Heart right ventricle (tissue), 16 donors: ENCODE data around the gene DCTN4. TPM values are rescaled to one million over a fixed set of nuclear protein-coding genes. Genes with fewer than 3 reads are reported as not detected.

Experiments
- ATAC-seq, 8 donors: fragments of 200-7000 bp; cut with Tn5 transposase; one replicate each; pipeline ENCODE4 v1.9.1; 2020; ENCODE audit warnings: mild to moderate bottlenecking in 8 of 8, moderate library complexity in 8 of 8, moderate number of reproducible peaks in 1 of 8
- DNase-seq, 2 donors: peaks; one replicate each; pipeline ENCODE4 v3.0.0-alpha.2; 2020
- H3K27ac ChIP-seq, 10 donors: fragments of 200-600 bp; sonication (generic) in 2 of 10; one replicate each; pipeline versions ENCODE4 v1.5.0 to v1.8.0; 2020 to 2022; ENCODE audit warnings: mild to moderate bottlenecking in 3 of 10
- H3K27me3 ChIP-seq, 7 donors: fragments of 200-600 bp; one replicate each; pipeline ENCODE4 v1.8.0; 2021 to 2022; ENCODE audit warnings: mild to moderate bottlenecking in 2 of 7
- H3K36me3 ChIP-seq, 9 donors: fragments of 200-600 bp; sonication (generic) in 1 of 9; one replicate each; pipeline versions ENCODE4 v1.5.0 to v1.8.0; 2020 to 2022; ENCODE audit warnings: mild to moderate bottlenecking in 2 of 9
- H3K4me1 ChIP-seq, 9 donors: fragments of 200-600 bp; sonication (generic) in 1 of 9; one replicate each; pipeline versions ENCODE4 v1.5.0 to v1.8.0; 2020 to 2022; ENCODE audit warnings: mild to moderate bottlenecking in 4 of 9
- H3K4me3 ChIP-seq, 10 donors: fragments of 200-600 bp; sonication (generic) in 2 of 10; one replicate each; pipeline versions ENCODE4 v1.5.0 to v1.8.0; 2020 to 2022; ENCODE audit warnings: mild to moderate bottlenecking in 7 of 10, moderate library complexity in 2 of 10
- H3K9me3 ChIP-seq, 11 donors: fragments of 200-600 bp in 10 of 11; sonication (generic) in 2 of 11; one replicate each; pipeline versions ENCODE4 v1.5.0 to v1.8.0; 2013 to 2022; ENCODE audit warnings: mild to moderate bottlenecking in 2 of 11, control low read depth in 1 of 11, moderate library complexity in 1 of 11
- CTCF ChIP-seq, 9 donors: fragments of 200-600 bp; sonication (generic) in 2 of 9; IDR thresholded peaks; one replicate each; pipeline versions ENCODE4 v1.5.0 to v1.8.0; 2021 to 2022; ENCODE audit warnings: antibody characterized with exemption in 9 of 9, mild to moderate bottlenecking in 5 of 9, moderate library complexity in 1 of 9
- WGBS, 2 donors: extraction: QIAGEN DNeasy Blood & Tissue Kit; methylation state at CpG; one replicate each; pipeline ENCODE4 v1.1.7; 2013; ENCODE audit warnings: inconsistent platforms in 1 of 2; 5-methylcytosine and 5-hydroxymethylcytosine counted together
- intact Hi-C, 10 donors: fragments of 100-400 bp; cut with DNase I; formaldehyde crosslinking; loops; one replicate each; pipeline versions ENCODE4 v1.11.1 to v1.14.2; 2022
- polyA plus RNA-seq, 2 donors: library from polyadenylated mRNA; stranded (reverse); fragments of 200-250 nt; gene quantifications; one replicate each; pipeline ENCODE4 v1.2.3, GENCODE V29; 2013
- total RNA-seq, 10 donors: library from RNA; stranded (reverse); fragmentation: NEBNext Ultra II Directional in 3 of 10; extraction: Animal tissue kit (Norgen Biotek cat#: 25700) in 3 of 10; gene quantifications; one replicate each; pipeline versions ENCODE4 v1.2.1 to v1.2.4, GENCODE V29; 2021 to 2023
- donor health status: Arrhythmogenic right ventricular cardiomyopathy.
- donor health status: ischemic (EF 13 %, LVEDD 7.1; RV severe dilation, severe dysfunction).
- donor health status: healthy with polysubstance abuse.
- donor health status: DM: no; HTN: yes; CAD: no.
- donor health status: DM: no; HTN: no; CAD: no.
- donor health status: ischemic (EF 25% LVEDD 6.9; RV normal size, moderate dysfunction).
- donor health status: ischemic (EF 25% LVEDD 5.7; RV mildly dilated, moderate dysfunction).
- donor health status: healthy.
- donor health status: DM: yes; HTN: yes; CAD: no.
- donor health status: Ischemic cardiomyopathy.
- donor health status: ischemic (EF 35%, LVEDD 5.7; RV mildly dilated, moderate dysfunction).
- donor health status: nonischemic (EF 11% LVEDD 7.7; RV severe dilation, severe dysfunction).
- donor health status: DM: yes; HTN: yes; CAD: no.
- donor health status: PGD.
- donor health status: ischemic (EF 29% LVEDD 5.4; RV normal size, mild dysfunction).
- donor health status: nonischemic (EF 23%, LVEDD 6.1; RV moderate dilation, normal function).

Gene DCTN4
- total and polyA plus RNA-seq, 12 donors = 20.0 to 68.3 (median 56.7) TPM

- TF ChIP-seq CTCF (IDR thresholded peaks at IDR 0.05) = no peak
- Histone ChIP-seq H3K4me3 (no peak overlapping the region), H3K4me1 (peaks cover 14 to 71% (median 42%) of the 10 kb centered on the region in 9 donors), H3K36me3 (peaks cover 0 to 8% (median 0%) of the 10 kb centered on the region in 9 donors), H3K27me3 (no peaks in the 10 kb centered on the region), H3K27ac (peak overlapping the region; percentile 25 to 100 (median 92)), H3K9me3 (no peaks in the 10 kb centered on the region)
- 32 to 56% methylated on average over 3 of the region's 3 CpGs for WGBS, 2 donors
- DNase-seq = peak in 1 of 2 donors; percentile 7
- intact Hi-C loops = loop anchor here in 7 of 10 donors (5.0 to 10.0 kb wide), 5 partner anchors 44 to 204 kb away; partner anchors contain the start of gene RBM22 (in 1 of the 7)
- peak in 1 of 8 donors; percentile 8 for ATAC-seq
These were observed 100.0 kb downstream of the DCTN4 start for GRCh38 chr5:150658699-150659265.

Other genes starting within 250 kb of the DCTN4 start
- 100 to 1,000 TPM; 589 to 777 (median 703) TPM for gene SYNPO, start 118.4 kb downstream of the DCTN4 start, total RNA-seq
- 100 to 1,000 TPM; 129 to 344 TPM for gene SYNPO, start 118.4 kb downstream of the DCTN4 start, polyA plus RNA-seq
- 10 to 100 TPM in 2 of 10 donors, 1 to 10 TPM in 8; 4.5 to 12.2 (median 6.0) TPM for gene MYOZ3, start 97.8 kb downstream of the DCTN4 start, total RNA-seq
- gene MYOZ3, start 97.8 kb downstream of the DCTN4 start, polyA plus RNA-seq = 1 to 10 TPM in 1 of 2 donors, under 1 TPM in 1; 0.91 to 4.1 TPM
- 10 to 100 TPM; 23.4 to 41.0 (median 29.3) TPM for gene RBM22, start 58.0 kb downstream of the DCTN4 start, total RNA-seq
- 10 to 100 TPM; 18.6 to 28.8 TPM for gene RBM22, start 58.0 kb downstream of the DCTN4 start, polyA plus RNA-seq
- 10 to 100 TPM in 6 of 10 donors, 1 to 10 TPM in 4; 7.1 to 24.2 (median 10.9) TPM for gene SMIM3, start 19.7 kb upstream of the DCTN4 start, total RNA-seq
- 10 to 100 TPM; 18.8 to 41.5 TPM for gene SMIM3, start 19.7 kb upstream of the DCTN4 start, polyA plus RNA-seq
- gene IRGM, start 87.5 kb upstream of the DCTN4 start, total RNA-seq = not detected
- under 1 TPM in 1 of 2 donors, not detected in 1; 0.06 TPM for gene IRGM, start 87.5 kb upstream of the DCTN4 start, polyA plus RNA-seq
- 1 to 10 TPM in 4 of 10 donors, under 1 TPM in 6; 0.51 to 1.5 (median 0.83) TPM for gene ZNF300, start 146.0 kb upstream of the DCTN4 start, total RNA-seq
- gene ZNF300, start 146.0 kb upstream of the DCTN4 start, polyA plus RNA-seq = 1 to 10 TPM; 1.4 to 4.8 TPM